ENCODE data around the gene HS2ST1. TPM values are rescaled to one million over a fixed set of nuclear protein-coding genes. Genes with fewer than 3 reads are reported as not detected.

Gene HS2ST1
- total RNA-seq, 1 experiment from 2014 or later, result 7.8 TPM

DNA sequence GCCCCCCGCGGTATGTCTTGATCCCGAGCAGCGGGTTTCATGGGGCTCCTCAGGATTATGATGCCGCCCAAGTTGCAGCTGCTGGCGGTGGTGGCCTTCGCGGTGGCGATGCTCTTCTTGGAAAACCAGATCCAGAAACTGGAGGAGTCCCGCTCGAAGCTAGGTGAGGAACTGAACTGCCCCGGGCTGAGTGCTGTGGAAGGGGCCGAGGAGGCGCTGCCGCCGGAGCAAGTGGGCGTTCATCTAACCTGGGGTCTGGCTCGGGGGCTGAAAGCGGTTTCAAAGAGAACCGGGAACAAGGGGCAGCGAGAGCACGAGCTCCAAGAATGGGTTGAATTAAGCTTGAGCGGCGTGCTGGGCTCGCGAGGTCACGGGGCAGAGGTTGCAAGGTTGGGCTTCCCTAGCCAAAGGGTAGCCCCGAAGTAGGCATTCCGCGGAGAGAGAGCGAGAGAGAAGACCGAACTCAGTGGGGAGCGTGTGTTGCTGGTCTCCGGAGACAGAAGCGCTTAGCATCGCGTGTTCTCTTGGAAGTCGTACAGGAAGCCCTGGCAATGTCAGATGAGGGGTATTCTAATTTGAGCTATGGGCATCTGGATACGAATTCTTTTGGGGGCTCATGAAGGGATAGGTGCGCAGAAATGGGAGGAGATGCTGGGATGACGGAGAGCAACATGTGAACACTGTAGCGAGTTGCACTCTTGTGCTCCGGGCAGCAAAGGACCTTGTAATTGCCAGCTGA, 732 bp downstream of the HS2ST1 start:
- Histone ChIP-seq H3K27me3 (no peaks in the 10 kb centered on the region), H3K36me3 (peaks cover 5% of the 10 kb centered on the region), H3K4me3 (peak overlapping the region; percentile 81), H3K9me3 (no peaks in the 10 kb centered on the region)
- DNase-seq, result peak; percentile 50

DNA sequence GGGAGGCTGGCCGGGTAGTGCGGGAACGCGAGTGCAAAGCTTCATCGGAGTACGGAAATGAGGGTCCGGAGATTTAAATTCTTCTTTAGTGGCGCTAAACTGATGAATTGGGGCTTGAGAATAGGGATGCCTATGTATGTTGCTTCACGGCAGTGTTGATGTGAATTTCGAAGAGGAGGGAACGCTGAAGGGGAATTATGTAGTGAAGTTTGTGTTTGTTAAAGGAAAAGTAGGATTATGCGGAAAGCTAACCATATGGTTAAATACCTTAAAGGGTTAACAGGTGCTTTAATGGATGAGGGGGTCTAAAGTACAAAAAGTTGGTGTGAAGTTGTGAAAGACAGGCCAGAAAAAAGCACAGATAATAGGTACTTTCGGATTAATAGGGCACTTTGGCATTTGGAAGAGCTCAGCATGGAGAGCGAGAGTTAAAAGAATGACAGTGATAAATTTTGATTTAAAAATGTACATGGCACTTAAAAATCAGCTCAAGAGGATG, 1.4 kb downstream of the HS2ST1 start:
- Histone ChIP-seq H3K27me3 (no peaks in the 10 kb centered on the region), H3K36me3 (peaks cover 2% of the 10 kb centered on the region), H3K4me3 (peak overlapping the region; percentile 81), H3K9me3 (no peaks in the 10 kb centered on the region)
- DNase-seq, result no peak

- Histone ChIP-seq H3K36me3 (peaks cover 2% of the 10 kb centered on the region; the same call in 1 of the 2 replicates), H3K9me3 (peaks cover 4% of the 10 kb centered on the region), H3K4me3 (no peak overlapping the region), H3K27me3 (no peaks in the 10 kb centered on the region)
- no peak for DNase-seq
These were observed 2.3 kb downstream of the HS2ST1 start for GRCh38 chr1:86916752-86917151.

DNA sequence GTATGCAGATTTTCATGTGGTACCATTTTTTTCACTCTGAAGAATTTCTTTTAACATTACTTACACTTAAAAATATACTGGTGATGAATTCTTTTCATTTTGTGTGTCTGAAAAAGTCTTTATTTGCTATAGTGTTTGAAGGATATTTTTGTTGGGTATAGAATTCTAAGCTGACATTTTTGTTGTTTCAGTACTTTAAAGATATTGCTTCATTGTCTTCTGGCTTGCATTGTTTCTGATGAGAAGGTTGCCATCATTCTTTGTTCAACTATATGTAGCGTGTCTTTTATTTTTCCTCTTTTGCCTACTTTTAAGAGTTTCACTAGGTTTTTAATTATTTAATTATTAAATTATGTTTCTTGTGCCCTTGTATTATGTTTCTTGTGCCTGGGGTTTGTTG, 8.0 kb downstream of the HS2ST1 start:
- no peaks in the 10 kb centered on the region for H3K27me3 ChIP-seq
- no peak overlapping the region for H3K4me3 ChIP-seq
- H3K36me3 ChIP-seq, result peaks cover 2% of the 10 kb centered on the region; the same call in 1 of the 2 replicates
- no peak for DNase-seq
- peaks cover 14% of the 10 kb centered on the region for H3K9me3 ChIP-seq

DNA sequence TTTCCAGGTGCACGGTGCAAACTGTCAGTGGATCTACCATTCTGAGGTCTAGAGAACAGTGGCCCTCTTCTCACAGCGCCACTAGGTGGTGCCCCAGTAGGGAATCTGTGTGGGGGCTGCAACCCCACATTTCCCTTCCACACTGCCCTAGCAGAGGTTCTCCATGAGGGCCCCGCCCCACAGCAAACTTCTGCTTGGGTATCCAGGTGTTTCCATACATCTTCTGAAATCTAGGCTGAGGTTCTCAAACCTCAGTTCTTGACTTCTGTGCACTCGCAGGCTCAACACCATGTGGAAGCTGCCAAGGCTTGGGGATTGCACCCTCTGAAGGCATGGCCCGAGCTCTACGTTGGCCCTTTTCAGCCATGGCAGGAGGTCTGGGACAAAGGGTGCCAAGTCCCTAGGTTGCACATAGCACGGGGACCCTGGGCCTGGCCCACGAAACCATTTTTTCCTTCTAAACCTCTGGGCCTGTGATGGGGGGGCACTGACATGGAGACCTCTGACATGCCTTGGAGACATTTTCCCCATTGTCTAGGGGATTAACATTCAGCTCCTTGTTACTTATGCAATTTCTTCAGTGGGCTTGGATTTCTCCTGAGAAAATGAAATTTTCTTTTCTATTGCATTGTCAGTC, 10.0 kb downstream of the HS2ST1 start:
- no peak for DNase-seq
- H3K9me3 ChIP-seq, result peaks cover 14% of the 10 kb centered on the region
- peaks cover 2% of the 10 kb centered on the region; the same call in 1 of the 2 replicates for H3K36me3 ChIP-seq
- H3K27me3 ChIP-seq, result no peaks in the 10 kb centered on the region
- H3K4me3 ChIP-seq, result no peak overlapping the region

- H3K4me3 ChIP-seq, result no peak overlapping the region
- no peaks in the 10 kb centered on the region for H3K27me3 ChIP-seq
- peaks cover 14% of the 10 kb centered on the region for H3K9me3 ChIP-seq
- DNase-seq, result no peak
- peaks cover 2% of the 10 kb centered on the region; the same call in 1 of the 2 replicates for H3K36me3 ChIP-seq
These were observed 11.3 kb downstream of the HS2ST1 start for GRCh38 chr1:86925742-86926141.

DNA sequence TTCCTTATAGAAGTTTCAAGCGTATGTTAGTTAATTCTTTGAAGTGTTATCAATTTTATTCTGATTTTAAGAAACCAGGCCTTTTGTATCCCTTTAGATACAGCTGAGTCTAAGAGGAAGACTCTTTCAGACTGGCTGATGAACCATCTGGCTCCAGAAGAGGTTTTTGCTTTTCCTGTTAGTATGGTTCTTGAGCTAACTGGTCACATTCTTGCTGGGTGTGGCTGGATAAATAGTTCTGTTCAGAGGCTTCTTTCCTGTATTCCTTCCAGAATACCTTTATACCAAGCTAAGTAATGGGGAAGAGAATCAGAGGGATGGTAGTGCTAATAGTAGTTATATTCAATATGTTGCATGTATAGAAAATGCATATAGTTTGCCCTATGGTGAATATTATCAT, 12.4 kb downstream of the HS2ST1 start:
- H3K9me3 ChIP-seq, result peaks cover 9% of the 10 kb centered on the region
- DNase-seq, result no peak
- no peak overlapping the region for H3K4me3 ChIP-seq

DNA sequence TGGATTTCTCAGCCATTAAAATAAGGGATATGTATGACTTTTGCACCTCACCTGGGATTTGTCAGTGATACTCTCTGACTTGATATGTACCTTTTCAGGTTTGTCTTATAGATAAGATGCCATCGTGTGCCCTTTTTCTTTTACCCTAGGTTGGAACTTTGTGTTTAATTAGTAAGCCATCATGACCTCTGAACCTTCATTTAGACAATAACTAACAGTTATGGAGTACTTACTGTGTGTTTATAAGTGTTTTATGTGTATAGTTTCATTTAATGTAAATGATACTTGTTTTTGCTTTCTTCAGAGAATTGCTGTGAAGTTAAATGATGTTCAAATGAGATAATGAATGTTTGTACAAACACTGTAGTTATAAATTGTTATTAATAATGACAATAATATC, 14.4 kb downstream of the HS2ST1 start:
- Histone ChIP-seq H3K36me3 (no peaks in the 10 kb centered on the region), H3K4me3 (no peak overlapping the region), H3K9me3 (no peaks in the 10 kb centered on the region; the same call in 1 of the 2 replicates), H3K27me3 (no peaks in the 10 kb centered on the region)
- DNase-seq, result no peak

More for the DNA sequence above, 12.4 kb downstream of the HS2ST1 start:
- peaks cover 2% of the 10 kb centered on the region; the same call in 1 of the 2 replicates for H3K36me3 ChIP-seq
- no peaks in the 10 kb centered on the region for H3K27me3 ChIP-seq

DNA sequence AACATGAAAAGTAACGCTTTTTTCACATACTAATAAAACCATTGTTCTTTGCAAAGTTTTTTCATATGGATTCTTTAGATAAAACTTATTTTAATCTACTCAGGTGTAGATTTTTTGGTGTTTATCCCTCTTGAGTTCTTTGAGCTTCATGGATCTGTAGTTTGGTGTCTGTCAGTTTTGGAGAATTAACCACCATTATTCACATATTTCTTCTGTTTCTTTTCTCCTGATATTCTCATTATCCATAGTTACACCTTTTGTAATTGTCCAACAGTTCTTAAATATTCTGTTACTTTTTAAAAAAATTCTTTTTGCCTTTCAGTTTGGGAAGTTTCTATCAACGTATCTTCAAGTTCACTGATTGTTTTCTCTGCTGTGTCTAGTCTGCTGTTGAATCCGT, 18.6 kb downstream of the HS2ST1 start:
- Histone ChIP-seq H3K9me3 (no peaks in the 10 kb centered on the region), H3K27me3 (no peaks in the 10 kb centered on the region), H3K36me3 (no peaks in the 10 kb centered on the region), H3K4me3 (no peak overlapping the region)
- no peak for DNase-seq

- H3K36me3 ChIP-seq, result no peaks in the 10 kb centered on the region
- H3K9me3 ChIP-seq, result no peaks in the 10 kb centered on the region
- no peaks in the 10 kb centered on the region for H3K27me3 ChIP-seq
- H3K4me3 ChIP-seq, result no peak overlapping the region
- no peak for DNase-seq
These were observed 19.3 kb downstream of the HS2ST1 start for GRCh38 chr1:86933562-86934377.

DNA sequence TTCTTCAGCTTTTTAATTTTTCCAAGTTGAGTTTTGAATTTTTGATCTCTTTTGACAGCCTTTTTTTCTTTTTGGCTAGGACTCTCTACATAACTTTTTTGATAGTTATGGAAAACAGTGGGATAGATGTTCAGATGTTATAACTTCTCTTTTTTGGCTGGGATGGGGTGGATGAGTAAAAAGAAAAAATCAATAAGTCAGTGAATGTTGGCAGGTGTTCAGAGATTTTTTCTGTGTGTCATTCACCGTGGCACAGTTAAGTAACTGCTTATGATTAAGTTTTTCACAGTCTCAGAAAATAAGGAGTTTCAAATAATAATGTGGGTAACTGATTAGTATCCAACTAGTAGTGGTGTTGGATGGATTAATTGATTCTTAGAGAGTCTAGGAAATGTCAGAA, 24.0 kb downstream of the HS2ST1 start:
- Histone ChIP-seq H3K4me3 (no peak overlapping the region), H3K27me3 (no peaks in the 10 kb centered on the region), H3K9me3 (no peaks in the 10 kb centered on the region), H3K36me3 (no peaks in the 10 kb centered on the region)
- no peak for DNase-seq

DNA sequence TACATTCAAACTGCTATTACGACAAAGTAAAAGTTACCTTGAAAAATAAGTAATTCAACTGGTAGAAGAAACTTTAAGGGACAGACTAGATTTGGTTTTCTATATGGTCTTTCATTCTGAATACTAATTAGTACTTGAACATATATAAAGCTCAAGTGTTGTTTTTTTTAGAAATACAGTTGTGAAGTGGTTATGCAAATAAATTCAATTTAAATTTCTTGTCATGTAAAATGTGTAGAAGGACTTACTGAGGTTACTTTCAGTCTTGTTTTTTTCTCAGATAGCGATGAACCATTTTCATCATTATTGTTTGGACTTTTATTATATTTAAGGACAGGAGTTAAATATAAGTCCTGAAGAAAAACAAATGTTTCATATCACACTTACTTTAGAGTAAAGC, 24.4 kb downstream of the HS2ST1 start:
- H3K36me3 ChIP-seq, result no peaks in the 10 kb centered on the region
- H3K4me3 ChIP-seq, result no peak overlapping the region
- no peaks in the 10 kb centered on the region for H3K9me3 ChIP-seq
- no peaks in the 10 kb centered on the region for H3K27me3 ChIP-seq
- no peak for DNase-seq

DNA sequence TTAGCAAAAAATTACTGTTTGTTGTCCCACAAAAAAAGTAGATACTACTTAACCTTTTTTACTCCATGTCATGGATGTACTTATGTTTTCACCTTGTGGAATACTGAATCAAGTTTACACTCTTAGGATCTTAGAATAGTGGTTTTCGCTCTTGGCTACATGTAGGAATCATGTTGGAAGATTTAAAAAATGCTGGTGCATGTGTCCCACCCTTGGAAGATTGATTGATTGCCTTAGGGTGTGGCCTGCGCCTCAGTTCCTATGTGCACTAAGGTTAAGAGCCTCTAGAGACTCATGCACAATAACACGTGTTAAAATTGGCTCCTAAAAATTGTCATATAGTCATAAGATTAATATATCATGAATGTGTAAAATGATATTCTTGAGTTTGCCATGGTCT, 25.0 kb downstream of the HS2ST1 start:
- DNase-seq, result no peak
- Histone ChIP-seq H3K27me3 (no peaks in the 10 kb centered on the region), H3K36me3 (no peaks in the 10 kb centered on the region), H3K9me3 (no peaks in the 10 kb centered on the region), H3K4me3 (no peak overlapping the region)

DNA sequence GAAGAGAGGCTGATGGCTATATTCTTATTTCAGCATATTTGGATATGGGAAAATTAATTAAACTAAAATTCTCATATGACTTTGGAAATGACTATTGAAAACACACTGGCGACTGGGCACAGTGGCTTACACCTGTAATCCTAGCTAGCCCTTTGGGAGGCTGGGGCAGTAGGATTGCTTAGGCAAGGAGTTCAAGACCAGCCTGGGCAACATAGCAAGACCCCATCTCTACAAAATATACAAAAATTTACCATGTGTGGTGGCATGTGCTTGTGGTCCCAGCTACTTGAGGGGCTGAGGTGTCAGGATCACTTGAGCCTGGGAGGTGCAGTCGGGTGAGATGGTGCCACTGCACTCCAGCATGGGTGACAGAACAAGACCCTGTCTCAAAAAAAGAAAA, 26.2 kb downstream of the HS2ST1 start:
- no peak for DNase-seq
- H3K36me3 ChIP-seq, result no peaks in the 10 kb centered on the region
- H3K27me3 ChIP-seq, result no peaks in the 10 kb centered on the region
- no peaks in the 10 kb centered on the region for H3K9me3 ChIP-seq
- no peak overlapping the region for H3K4me3 ChIP-seq

- no peak for DNase-seq
- Histone ChIP-seq H3K27me3 (no peaks in the 10 kb centered on the region), H3K4me3 (no peak overlapping the region), H3K36me3 (no peaks in the 10 kb centered on the region), H3K9me3 (no peaks in the 10 kb centered on the region)
These were observed 27.6 kb downstream of the HS2ST1 start for GRCh38 chr1:86942042-86942441.

DNA sequence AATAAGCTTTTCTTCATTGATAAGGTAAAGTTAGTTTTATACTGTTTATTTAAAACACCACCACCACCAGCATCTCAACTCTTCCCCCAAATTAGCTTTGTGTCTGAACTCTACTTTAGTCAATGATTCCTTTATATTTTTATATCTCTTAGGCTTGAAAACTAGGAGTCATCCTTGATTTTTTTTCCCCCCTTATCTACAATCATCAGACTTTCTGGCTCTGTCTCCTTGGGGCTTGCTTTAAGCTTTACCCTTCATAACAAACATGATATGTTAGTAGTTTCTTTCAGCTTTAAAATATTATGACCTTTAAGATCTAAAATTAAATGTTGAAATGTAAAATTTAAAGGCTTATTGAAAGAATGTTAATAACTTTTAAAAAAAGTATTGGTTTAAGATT, 28.3 kb downstream of the HS2ST1 start:
- no peak for DNase-seq
- Histone ChIP-seq H3K9me3 (no peaks in the 10 kb centered on the region), H3K27me3 (no peaks in the 10 kb centered on the region), H3K4me3 (no peak overlapping the region), H3K36me3 (no peaks in the 10 kb centered on the region)

DNA sequence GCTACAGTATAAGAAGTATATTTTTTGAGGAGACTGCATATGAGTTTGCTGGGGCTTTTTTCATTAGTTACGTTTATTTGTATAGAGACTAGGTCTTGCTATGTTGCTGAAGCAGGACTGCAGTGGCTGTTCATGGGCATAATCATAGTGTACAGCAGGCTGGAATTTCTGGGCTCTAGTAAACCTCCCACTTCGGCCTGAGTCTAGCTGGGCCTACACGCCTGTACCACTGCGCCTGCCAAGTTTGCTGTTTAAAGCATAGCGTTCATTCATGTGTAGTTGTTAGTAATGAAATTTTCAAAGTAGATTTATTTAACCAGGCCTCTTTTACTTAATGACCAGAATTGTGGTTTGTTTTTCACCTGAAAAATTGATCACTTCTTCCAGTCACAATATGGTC, 33.8 kb downstream of the HS2ST1 start:
- Histone ChIP-seq H3K27me3 (no peaks in the 10 kb centered on the region), H3K4me3 (no peak overlapping the region), H3K36me3 (no peaks in the 10 kb centered on the region), H3K9me3 (no peaks in the 10 kb centered on the region)
- DNase-seq, result no peak
